Activated CD8-positive, alpha-beta T cell treated with anti-CD3 and anti-CD28 coated beads for 36 hours (primary cell): ENCODE measurements around the gene CELSR1. TPM values are rescaled to one million over a fixed set of nuclear protein-coding genes. Genes with fewer than 3 reads are reported as not detected.

Experiments used
- ATAC-seq: fragments of 200-7000 bp; cut with Tn5 transposase; one replicate; pipeline ENCODE4 v1.10.0; 2021; ENCODE audit warnings: mild to moderate bottlenecking, moderate library complexity
- CTCF ChIA-PET: fragments of 350-600 bp; sonication (Branson Sonifier 250); formaldehyde crosslinking; loops from one replicate; lab custom pipeline; 2021; ENCODE audit warnings: antibody characterized with exemption; lab: Charles Lee
- POLR2A ChIA-PET: fragments of 350-600 bp; sonication (Branson Sonifier 250); formaldehyde crosslinking; loops from one replicate; lab custom pipeline; 2021; ENCODE audit warnings: antibody characterized with exemption; lab: Charles Lee
- DNase-seq: peaks from one replicate; pipeline ENCODE4 v3.0.0-alpha.2; 2020
- H3K27ac Mint-ChIP-seq: one replicate; pipeline ENCODE4 v1.8.0; 2021; ENCODE audit warnings: mild to moderate bottlenecking, mixed read lengths
- H3K27me3 Mint-ChIP-seq: one replicate; pipeline ENCODE4 v1.8.0; 2021; ENCODE audit warnings: mixed read lengths
- H3K36me3 Mint-ChIP-seq: one replicate; pipeline ENCODE4 v1.8.0; 2021; ENCODE audit warnings: low read depth, mixed read lengths
- H3K4me1 Mint-ChIP-seq: one replicate; pipeline ENCODE4 v1.8.0; 2021; ENCODE audit warnings: low read depth, mixed read lengths
- H3K4me3 Mint-ChIP-seq: one replicate; pipeline ENCODE4 v1.8.0; 2021; ENCODE audit warnings: mild to moderate bottlenecking, moderate library complexity, mixed read lengths
- H3K9me3 Mint-ChIP-seq: one replicate; pipeline ENCODE4 v1.8.0; 2021; ENCODE audit warnings: mixed read lengths
- CTCF ChIP-seq: fragments of 200-600 bp; IDR thresholded peaks from one replicate; pipeline ENCODE4 v1.8.0; 2022; ENCODE audit warnings: antibody characterized with exemption, mild to moderate bottlenecking
- intact Hi-C: fragments of 100-400 bp; cut with micrococcal nuclease; formaldehyde crosslinking; loops from one replicate; pipeline ENCODE4 v1.10.0; 2022
- total RNA-seq, 2 experiments: library from RNA; stranded (reverse); gene quantifications; one replicate each; pipeline ENCODE4 v1.2.3, GENCODE V29; 2021

Gene CELSR1
- total RNA-seq, 2 experiments from 2014 or later, result 0.25 to 0.36 TPM

- Mint-ChIP-seq H3K27me3 (peaks cover 2% of the 10 kb centered on the region), H3K4me1 (peaks cover 21% of the 10 kb centered on the region), H3K4me3 (peak overlapping the region; percentile 10), H3K9me3 (no peaks in the 10 kb centered on the region), H3K36me3 (no peaks in the 10 kb centered on the region), H3K27ac (no peak overlapping the region)
- ATAC-seq (peak; percentile 31), DNase-seq (peak; percentile 20)
- no peak for TF ChIP-seq CTCF
- ChIA-PET CTCF (interaction anchor here (0.7 to 2.9 kb wide), 37 partner anchors 8 to 437 kb away, joined by 3 to 46 read pairs (median 4); partner anchors contain the start of gene TRMU), POLR2A (no interaction called here)
- intact Hi-C loops, result loop anchor here (2.0 kb wide), 1 partner anchor 176 kb away; no protein-coding TSS in a partner anchor
Measured at GRCh38 chr22:46366801-46367706, 170.4 kb downstream of the CELSR1 start.

GRCh38 chr22:46366327-46366731, 171.1 kb downstream of the CELSR1 start:
- POLR2A ChIA-PET, result no interaction called here
- TF ChIP-seq CTCF, result no peak
- H3K27me3 Mint-ChIP-seq, result peaks cover 2% of the 10 kb centered on the region
- H3K4me1 Mint-ChIP-seq, result peaks cover 14% of the 10 kb centered on the region
- no peak overlapping the region for H3K27ac Mint-ChIP-seq
- no peaks in the 10 kb centered on the region for H3K9me3 Mint-ChIP-seq
- H3K4me3 Mint-ChIP-seq, result no peak overlapping the region
- intact Hi-C loops, result loop anchor here (2.0 kb wide), 1 partner anchor 176 kb away; no protein-coding TSS in a partner anchor
- CTCF ChIA-PET, result interaction anchor here (2.9 kb wide), 1 partner anchor 175 kb away, joined by 46 read pairs; no protein-coding TSS in a partner anchor
- ATAC-seq (no peak), DNase-seq (no peak)
- H3K36me3 Mint-ChIP-seq, result no peaks in the 10 kb centered on the region

GRCh38 chr22:46365166-46365624, 172.2 kb downstream of the CELSR1 start:
- peaks cover 2% of the 10 kb centered on the region for H3K27me3 Mint-ChIP-seq
- H3K9me3 Mint-ChIP-seq, result peaks cover 3% of the 10 kb centered on the region
- no peak overlapping the region for H3K4me3 Mint-ChIP-seq
- CTCF ChIA-PET, result no interaction called here
- DNase-seq (no peak), ATAC-seq (no peak)
- peaks cover 6% of the 10 kb centered on the region for H3K4me1 Mint-ChIP-seq
- H3K27ac Mint-ChIP-seq, result no peak overlapping the region
- intact Hi-C loops, result no loop called here
- H3K36me3 Mint-ChIP-seq, result peaks cover 2% of the 10 kb centered on the region
- POLR2A ChIA-PET, result no interaction called here
- no peak for TF ChIP-seq CTCF

GRCh38 chr22:46364341-46365165, 172.9 kb downstream of the CELSR1 start:
- Mint-ChIP-seq H3K4me1 (peaks cover 2% of the 10 kb centered on the region), H3K9me3 (peaks cover 5% of the 10 kb centered on the region), H3K27ac (no peak overlapping the region), H3K27me3 (peaks cover 2% of the 10 kb centered on the region), H3K4me3 (no peak overlapping the region), H3K36me3 (peaks cover 7% of the 10 kb centered on the region)
- DNase-seq (no peak), ATAC-seq (no peak)
- CTCF ChIA-PET, result no interaction called here
- no peak for TF ChIP-seq CTCF
- POLR2A ChIA-PET, result no interaction called here
- intact Hi-C loops, result no loop called here
